ENCODE results near the gene RPL37.

DNA sequence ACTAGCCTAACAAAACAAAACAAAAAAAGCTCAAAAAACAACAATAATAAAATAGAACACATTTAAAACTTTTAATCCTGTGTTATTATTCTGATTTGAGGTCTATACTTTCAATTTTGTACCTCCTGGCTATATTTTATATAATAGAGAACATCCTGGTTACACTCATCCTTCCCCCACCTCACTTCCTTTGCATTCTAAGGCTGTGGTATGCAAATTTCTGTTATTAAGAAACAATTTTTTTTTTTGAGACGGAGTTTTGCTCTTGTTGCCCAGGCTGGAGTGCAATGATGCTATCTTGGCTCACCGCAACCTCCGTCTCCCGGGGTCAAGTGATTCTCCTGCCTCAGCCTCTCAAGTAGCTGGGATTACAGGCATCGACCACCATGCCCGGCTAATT lies 3.1 kb upstream of the RPL37 start:
- TF ChIP-seq MYC (IDR thresholded peaks at IDR 0.05; ENCODE audit: low read depth, low read length) (no peak), POLR2AphosphoS5 (IDR thresholded peaks at IDR 0.05; ENCODE audit: insufficient read depth, low read depth, low read length) (no peak), CTCF (IDR thresholded peaks at IDR 0.05; ENCODE audit: extremely low read depth in 1 of 2, insufficient read depth in 1 of 2, low read depth in 1 of 2, low read length in 2 of 2) (no peak), POLR2A (IDR thresholded peaks at IDR 0.05; ENCODE audit: low read depth, low read length) (no peak), MAX (IDR thresholded peaks at IDR 0.05; ENCODE audit: insufficient read depth, insufficient read length) (no peak), EZH2 (IDR thresholded peaks at IDR 0.05; ENCODE audit: borderline replicate concordance, low read depth, low read length, severe bottlenecking) (no peak)
